SK-N-SH (cell line): ENCODE data around the gene ZNF366. TPM values are rescaled to one million over a fixed set of nuclear protein-coding genes. Genes with fewer than 3 reads are reported as not detected.

Experiments used
- CTCF ChIA-PET: fragments of 300-600, 350-600 bp; formaldehyde crosslinking; extraction: SDS; loops from one replicate; lab custom pipeline; 2021; lab: Yijun Ruan, JAX
- POLR2A ChIA-PET: fragments of 350-600 bp; sonication (Branson Sonifier 250); formaldehyde crosslinking; extraction: SDS; loops from one replicate; lab custom pipeline; 2020; ENCODE audit warnings: antibody characterized with exemption, inconsistent platforms; lab: Yijun Ruan, JAX
- DNase-seq: peaks from one replicate; pipeline ENCODE4 v3.0.0; 2012
- H2AFZ ChIP-seq: fragments of 200-600 bp; sonication (generic); 2 replicates; pipeline ENCODE4 v1.8.1; 2016; ENCODE audit warnings: antibody characterized with exemption, mild to moderate bottlenecking, low read depth
- H3F3A ChIP-seq: fragments of 200-600 bp; sonication (generic); replicated peaks from 2 replicates; pipeline ENCODE3; 2016; ENCODE audit warnings: antibody characterized with exemption, mild to moderate bottlenecking; ENCODE audit not compliant: insufficient read depth
- H3K27ac ChIP-seq, 2 experiments: fragments of 200-500 bp in 1 of 2; fragments of 200-600 bp in 1 of 2; sonication (Bioruptor generic) in 1 of 2; sonication (generic), shearing (Covaris generic) in 1 of 2; 2 replicates each; pipeline versions ENCODE4 v1.5.1 to v1.6.1; 2014 to 2016; ENCODE audit warnings: low read depth in 2 of 2, inconsistent platforms in 1 of 2, low read length in 1 of 2, mild to moderate bottlenecking in 1 of 2, mixed read lengths in 1 of 2
- H3K27me3 ChIP-seq: fragments of 200-600 bp; sonication (generic), shearing (Covaris generic); 2 replicates; pipeline ENCODE4 v1.6.1; 2016; ENCODE audit warnings: mixed run types; ENCODE audit not compliant: insufficient read depth
- H3K36me3 ChIP-seq, 2 experiments: fragments of 200-500 bp in 1 of 2; fragments of 200-600 bp in 1 of 2; sonication (Bioruptor generic) in 1 of 2; sonication (generic) in 1 of 2; replicated peaks in 1 of 2; 2 replicates each; pipeline versions ENCODE3 to v1.5.1; 2014 to 2016; ENCODE audit warnings: low read length in 1 of 2, mild to moderate bottlenecking in 1 of 2; ENCODE audit not compliant: insufficient read depth in 2 of 2, control insufficient read depth in 1 of 2
- H3K4me1 ChIP-seq, 2 experiments: fragments of 200-500 bp in 1 of 2; fragments of 200-600 bp in 1 of 2; sonication (Bioruptor generic) in 1 of 2; sonication (generic), shearing (Covaris generic) in 1 of 2; 2 replicates each; pipeline versions ENCODE4 v1.5.1 to v1.6.1; 2014 to 2016; ENCODE audit warnings: low read depth in 1 of 2, low read length in 1 of 2, mixed run types in 1 of 2; ENCODE audit not compliant: insufficient read depth in 2 of 2, control insufficient read depth in 1 of 2
- H3K4me2 ChIP-seq: fragments of 200-600 bp; sonication (generic), shearing (Covaris generic); 2 replicates; pipeline ENCODE4 v1.6.1; 2017; ENCODE audit warnings: mixed run types
- H3K4me3 ChIP-seq, 2 experiments: fragments of 200-500 bp in 1 of 2; fragments of 200-600 bp in 1 of 2; sonication (Bioruptor generic) in 1 of 2; sonication (generic), shearing (Covaris generic) in 1 of 2; 2 replicates each; pipeline versions ENCODE4 v1.5.1 to v1.8.1; 2014 to 2016; ENCODE audit warnings: low read depth in 2 of 2, inconsistent platforms in 1 of 2, low read length in 1 of 2, mild to moderate bottlenecking in 1 of 2, mixed read lengths in 1 of 2, moderate library complexity in 1 of 2
- H3K79me2 ChIP-seq: fragments of 200-600 bp; sonication (generic); 2 replicates; pipeline ENCODE4 v1.8.1; 2017; ENCODE audit warnings: mild to moderate bottlenecking; ENCODE audit not compliant: insufficient read depth
- H3K9ac ChIP-seq: fragments of 200-600 bp; sonication (generic); 2 replicates; pipeline ENCODE4 v1.6.1; 2017; ENCODE audit warnings: mixed run types
- H3K9me2 ChIP-seq: fragments of 200-600 bp; sonication (generic); 2 replicates; pipeline ENCODE4 v1.6.1; 2017; ENCODE audit warnings: mixed run types
- H3K9me3 ChIP-seq: fragments of 200-600 bp; sonication (generic); 2 replicates; pipeline ENCODE4 v1.6.1; 2017; ENCODE audit warnings: mixed run types, mild to moderate bottlenecking, moderate library complexity
- H4K20me1 ChIP-seq: fragments of 200-600 bp; sonication (generic); 2 replicates; pipeline ENCODE4 v1.6.1; 2017; ENCODE audit warnings: mild to moderate bottlenecking, mixed run types; ENCODE audit not compliant: insufficient read depth
- CHD2 ChIP-seq: fragments of 150-350 bp; IDR thresholded peaks from 2 replicates; pipeline ENCODE4 v1.6.1; 2018; ENCODE audit warnings: low read length; ENCODE audit not compliant: partially characterized antibody
- CTCF ChIP-seq: fragments of 200-600 bp; sonication (generic); IDR thresholded peaks from 2 replicates; pipeline ENCODE4 v1.6.1; 2017; ENCODE audit warnings: antibody characterized with exemption, mild to moderate bottlenecking, moderate library complexity
- ELF1 ChIP-seq: IDR thresholded peaks from 2 replicates; pipeline ENCODE4 v1.4.0; 2012
- EZH2phosphoT487 ChIP-seq: fragments of 200-600 bp; sonication (generic); IDR thresholded peaks from 2 replicates; pipeline ENCODE4 v1.6.1; 2017; ENCODE audit warnings: low read depth, mixed run types, mild to moderate bottlenecking, antibody characterized with exemption, moderate library complexity, borderline replicate concordance
- FOSL2 ChIP-seq: IDR thresholded peaks from 2 replicates; pipeline ENCODE4 v1.4.0; 2012; ENCODE audit warnings: low read depth, mild to moderate bottlenecking, moderate library complexity, borderline replicate concordance
- FOXJ3 ChIP-seq: sonication (generic); formaldehyde crosslinking; IDR thresholded peaks from 2 replicates; pipeline ENCODE4 v1.5.1; 2020; ENCODE audit warnings: mild to moderate bottlenecking, missing genetic modification reagents
- FOXM1 ChIP-seq: IDR thresholded peaks from 2 replicates; pipeline ENCODE4 v1.4.0; 2012; ENCODE audit warnings: low read depth, mild to moderate bottlenecking
- GABPA ChIP-seq: IDR thresholded peaks from 2 replicates; pipeline ENCODE4 v1.4.0; 2012; ENCODE audit warnings: low read depth, mild to moderate bottlenecking
- IRF3 ChIP-seq: fragments of 150-350 bp; IDR thresholded peaks from 2 replicates; pipeline ENCODE4 v1.6.1; 2016; ENCODE audit warnings: mild to moderate bottlenecking, low read depth, low read length
- JUND ChIP-seq: IDR thresholded peaks from 2 replicates; pipeline ENCODE4 v1.4.0; 2012
- MAX ChIP-seq: IDR thresholded peaks from 2 replicates; pipeline ENCODE4 v1.4.0; 2012; ENCODE audit warnings: low read depth
- MEF2A ChIP-seq: IDR thresholded peaks from 2 replicates; pipeline ENCODE4 v1.4.0; 2012; ENCODE audit warnings: low read depth, borderline replicate concordance
- MXI1 ChIP-seq: IDR thresholded peaks from 2 replicates; pipeline ENCODE4 v1.6.1; 2012; ENCODE audit warnings: mild to moderate bottlenecking, low read depth, low read length, improper control_type of control experiment
- NFIC ChIP-seq: IDR thresholded peaks from 2 replicates; pipeline ENCODE4 v1.4.0; 2012; ENCODE audit warnings: borderline replicate concordance
- NRF1 ChIP-seq: IDR thresholded peaks from 2 replicates; pipeline ENCODE4 v1.6.1; 2012; ENCODE audit warnings: low read depth, mild to moderate bottlenecking, low read length
- POLR2AphosphoS5 ChIP-seq: IDR thresholded peaks from 2 replicates; pipeline ENCODE4 v1.6.1; 2012; ENCODE audit warnings: low read depth, low read length
- RCOR1 ChIP-seq: fragments of 150-350 bp; IDR thresholded peaks from 2 replicates; pipeline ENCODE4 v1.6.1; 2017; ENCODE audit warnings: antibody characterized with exemption, low read length
- TAF1 ChIP-seq: IDR thresholded peaks from 2 replicates; pipeline ENCODE4 v1.6.1; 2012; ENCODE audit warnings: low read depth, mild to moderate bottlenecking, low read length, moderate library complexity, borderline replicate concordance
- TCF12 ChIP-seq: IDR thresholded peaks from 2 replicates; pipeline ENCODE4 v1.4.0; 2012
- TEAD4 ChIP-seq: IDR thresholded peaks from 2 replicates; pipeline ENCODE4 v1.4.0; 2012; ENCODE audit warnings: mild to moderate bottlenecking, borderline replicate concordance; ENCODE audit not compliant: insufficient read depth
- USF1 ChIP-seq: IDR thresholded peaks from 2 replicates; pipeline ENCODE4 v1.4.0; 2012; ENCODE audit warnings: low read depth, borderline replicate concordance
- USF2 ChIP-seq: fragments of 150-350 bp; IDR thresholded peaks from 2 replicates; pipeline ENCODE4 v1.6.1; 2017; ENCODE audit warnings: antibody characterized with exemption, low read length, low read depth, borderline replicate concordance
- ZBTB33 ChIP-seq: IDR thresholded peaks from 2 replicates; pipeline ENCODE4 v1.4.0; 2012; ENCODE audit warnings: low read depth, borderline replicate concordance
- WGBS: methylation state at CpG from one replicate; pipeline ENCODE4 v1.1.6; 2017; ENCODE audit warnings: low lambda C conversion rate; 5-methylcytosine and 5-hydroxymethylcytosine counted together
- polyA plus RNA-seq, 3 experiments: library from polyadenylated mRNA; depleted of rRNA; stranded (reverse); fragments of >200 nt; gene quantifications; 2 replicates each; pipeline ENCODE4 v1.2.3, GENCODE V29; 2012

ZNF366 gene
- polyA plus RNA-seq, 1 of the 3 experiments (the other 2 are of a cell fraction), result not detected

GRCh38 chr5:72555871-72556270 is 48.7 kb upstream of the ZNF366 start (continued):
- TF ChIP-seq USF1 (no peak), TEAD4 (no peak), ZBTB33 (no peak), FOXM1 (no peak), IRF3 (no peak)

GRCh38 chr5:72554897-72555296 is 47.7 kb upstream of the ZNF366 start:
- POLR2A ChIA-PET, result no interaction called here
- Histone ChIP-seq H3F3A (peaks cover 12% of the 10 kb centered on the region), H3K4me1 (peaks cover 7 to 8% of the 10 kb centered on the region in 2 experiments; a peak in 2 of 4 replicates), H3K9ac (no peak overlapping the region), H3K36me3 (no peaks in the 10 kb centered on the region), H3K27ac (no peak overlapping the region), H4K20me1 (no peaks in the 10 kb centered on the region), H3K27me3 (no peaks in the 10 kb centered on the region), H2AFZ (no peak overlapping the region), H3K4me2 (no peak overlapping the region), H3K79me2 (no peaks in the 10 kb centered on the region), H3K9me3 (no peaks in the 10 kb centered on the region), H3K4me3 (no peak overlapping the region), H3K9me2 (no peaks in the 10 kb centered on the region)
- 100% methylated on average over 1 of the region's 1 CpG for WGBS
- CTCF ChIA-PET, result no interaction called here
- DNase-seq, result no peak
- TF ChIP-seq GABPA, result no peak
- TF ChIP-seq USF2, result no peak
- no peak for TF ChIP-seq MXI1
- TF ChIP-seq FOXJ3 (CRISPR knock-in tag), result no peak
- TF ChIP-seq TCF12, result no peak
- no peak for TF ChIP-seq CTCF
- TF ChIP-seq CHD2, result no peak
- TF ChIP-seq MEF2A, result no peak
- no peak for TF ChIP-seq FOSL2
- TF ChIP-seq IRF3, result no peak
- TF ChIP-seq POLR2AphosphoS5, result no peak
- TF ChIP-seq TAF1, result no peak
- no peak for TF ChIP-seq NRF1
- TF ChIP-seq NFIC, result no peak
- no peak for TF ChIP-seq ELF1
- no peak for TF ChIP-seq EZH2phosphoT487
- no peak for TF ChIP-seq RCOR1
- no peak for TF ChIP-seq MAX
- no peak for TF ChIP-seq JUND
